GM06990 (cell line): Measurements from ENCODE around the gene PTPRT.

ENCODE experiments used
- DNase-seq: peaks from one replicate; pipeline ENCODE4 v3.0.0-alpha.2; 2011; ENCODE audit not compliant: insufficient read length; ENCODE audit errors: extremely low read depth
- H3K27me3 ChIP-seq: replicated peaks from 2 replicates; pipeline ENCODE4 v1.6.0; 2011; ENCODE audit warnings: low read length; ENCODE audit not compliant: control insufficient read depth, insufficient read depth
- H3K36me3 ChIP-seq: 2 replicates; pipeline ENCODE4 v1.5.1; 2011; ENCODE audit warnings: low read length; ENCODE audit not compliant: control insufficient read depth, insufficient read depth
- H3K4me3 ChIP-seq: replicated peaks from 2 replicates; pipeline ENCODE4 v1.5.1; 2011; ENCODE audit warnings: low read depth, mild to moderate bottlenecking, control low read depth, low read length
- TF ChIP-seq, protein P1 (sequence below): IDR thresholded peaks from 2 replicates; pipeline ENCODE4 v1.5.1; 2011; ENCODE audit warnings: low read length, control low read depth, mild to moderate bottlenecking, inconsistent platforms; ENCODE audit not compliant: insufficient read depth, poor library complexity, severe bottlenecking

PTPRT gene

DNA sequence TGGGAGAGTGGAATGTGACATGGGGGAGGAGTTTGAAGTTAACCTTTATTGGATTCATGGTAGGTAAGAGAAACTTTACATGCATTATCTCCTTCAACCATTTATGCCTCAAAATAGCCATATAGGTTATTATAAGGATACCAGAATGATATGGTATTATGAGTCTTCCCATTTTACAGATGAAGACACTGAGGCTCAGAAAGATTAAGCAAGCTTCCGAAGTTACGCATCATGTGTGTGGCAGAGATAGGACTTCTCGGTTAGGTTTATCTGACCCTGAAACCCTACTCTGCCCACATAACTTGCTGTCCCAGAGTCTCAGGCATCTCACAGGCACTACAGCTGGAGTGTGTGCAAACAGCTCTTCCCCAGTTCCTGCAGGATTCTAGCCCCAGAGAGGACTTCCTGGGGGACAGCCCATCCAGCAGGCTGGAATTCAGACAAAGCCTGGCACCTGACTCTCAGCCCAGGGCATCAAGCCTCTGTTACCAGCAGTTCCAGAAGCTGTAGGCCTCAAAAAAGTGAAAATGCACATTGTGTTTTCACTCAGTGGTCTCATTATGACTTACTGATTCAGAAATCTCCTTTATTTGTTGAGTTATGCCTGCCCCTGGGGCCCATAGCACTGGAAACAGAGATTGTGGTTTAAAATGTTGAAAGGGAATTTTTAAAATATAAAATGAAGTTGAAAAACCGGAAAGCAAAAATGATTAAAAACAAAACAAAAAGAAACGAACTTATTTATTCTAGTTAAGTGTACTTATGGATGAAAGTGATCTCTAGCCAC lies 1058.7 kb downstream of the PTPRT start:
- Histone ChIP-seq H3K4me3 (no peak overlapping the region), H3K27me3 (no peaks in the 10 kb centered on the region; the same call in 1 of the 2 replicates), H3K36me3 (no peaks in the 10 kb centered on the region)
- no peak for DNase-seq
- TF ChIP-seq, protein P1, sequence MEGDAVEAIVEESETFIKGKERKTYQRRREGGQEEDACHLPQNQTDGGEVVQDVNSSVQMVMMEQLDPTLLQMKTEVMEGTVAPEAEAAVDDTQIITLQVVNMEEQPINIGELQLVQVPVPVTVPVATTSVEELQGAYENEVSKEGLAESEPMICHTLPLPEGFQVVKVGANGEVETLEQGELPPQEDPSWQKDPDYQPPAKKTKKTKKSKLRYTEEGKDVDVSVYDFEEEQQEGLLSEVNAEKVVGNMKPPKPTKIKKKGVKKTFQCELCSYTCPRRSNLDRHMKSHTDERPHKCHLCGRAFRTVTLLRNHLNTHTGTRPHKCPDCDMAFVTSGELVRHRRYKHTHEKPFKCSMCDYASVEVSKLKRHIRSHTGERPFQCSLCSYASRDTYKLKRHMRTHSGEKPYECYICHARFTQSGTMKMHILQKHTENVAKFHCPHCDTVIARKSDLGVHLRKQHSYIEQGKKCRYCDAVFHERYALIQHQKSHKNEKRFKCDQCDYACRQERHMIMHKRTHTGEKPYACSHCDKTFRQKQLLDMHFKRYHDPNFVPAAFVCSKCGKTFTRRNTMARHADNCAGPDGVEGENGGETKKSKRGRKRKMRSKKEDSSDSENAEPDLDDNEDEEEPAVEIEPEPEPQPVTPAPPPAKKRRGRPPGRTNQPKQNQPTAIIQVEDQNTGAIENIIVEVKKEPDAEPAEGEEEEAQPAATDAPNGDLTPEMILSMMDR = no peak

DNA sequence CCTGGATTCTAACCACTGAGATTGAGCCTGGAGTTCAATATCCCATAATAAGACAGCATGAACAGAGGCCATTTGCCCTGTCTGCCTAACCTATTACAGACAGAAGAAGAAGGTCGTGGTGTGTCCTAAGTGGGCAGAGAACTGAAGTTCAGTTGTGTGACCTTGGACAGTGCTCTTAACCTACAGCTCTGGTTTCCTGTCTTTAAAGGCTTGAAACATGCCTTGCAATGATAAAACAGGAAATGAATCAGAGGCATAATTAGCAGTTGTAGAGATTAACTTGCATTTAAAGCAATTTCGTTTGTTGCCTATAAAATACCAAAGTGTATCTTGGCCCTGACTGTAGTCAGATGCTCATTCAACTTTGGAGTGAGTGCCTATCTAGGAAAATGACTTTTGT lies 1064.3 kb downstream of the PTPRT start:
- H3K36me3 ChIP-seq = no peaks in the 10 kb centered on the region
- TF ChIP-seq, protein P1 = no peak
- no peak for DNase-seq
- H3K4me3 ChIP-seq = no peak overlapping the region
- no peaks in the 10 kb centered on the region; the same call in 1 of the 2 replicates for H3K27me3 ChIP-seq

DNA sequence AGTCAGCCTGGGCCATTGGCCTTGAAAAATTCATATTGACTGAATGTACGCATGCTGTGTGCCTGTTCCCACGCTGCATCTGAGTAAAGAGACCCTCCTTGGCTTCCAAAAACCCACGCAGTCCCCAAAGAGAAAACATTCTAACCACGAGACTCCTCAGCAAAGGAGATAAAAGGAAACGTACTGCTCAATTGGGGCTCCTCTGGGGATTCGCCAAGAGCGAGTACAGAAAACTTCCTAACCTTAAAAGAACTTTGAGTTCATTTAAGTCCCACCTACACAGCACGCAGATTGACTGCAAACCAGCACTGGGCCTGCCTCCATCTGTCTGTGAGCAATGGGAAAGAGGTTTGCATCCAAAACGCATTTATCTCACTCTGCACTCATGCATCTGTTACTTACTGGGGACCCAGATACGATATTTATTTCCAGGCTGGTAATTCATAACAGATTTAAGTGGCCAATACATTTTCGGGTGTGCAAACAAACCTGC lies 1065.7 kb downstream of the PTPRT start:
- Histone ChIP-seq H3K4me3 (no peak overlapping the region), H3K27me3 (no peaks in the 10 kb centered on the region), H3K36me3 (no peaks in the 10 kb centered on the region)
- DNase-seq = no peak
- TF ChIP-seq, protein P1 = no peak

DNA sequence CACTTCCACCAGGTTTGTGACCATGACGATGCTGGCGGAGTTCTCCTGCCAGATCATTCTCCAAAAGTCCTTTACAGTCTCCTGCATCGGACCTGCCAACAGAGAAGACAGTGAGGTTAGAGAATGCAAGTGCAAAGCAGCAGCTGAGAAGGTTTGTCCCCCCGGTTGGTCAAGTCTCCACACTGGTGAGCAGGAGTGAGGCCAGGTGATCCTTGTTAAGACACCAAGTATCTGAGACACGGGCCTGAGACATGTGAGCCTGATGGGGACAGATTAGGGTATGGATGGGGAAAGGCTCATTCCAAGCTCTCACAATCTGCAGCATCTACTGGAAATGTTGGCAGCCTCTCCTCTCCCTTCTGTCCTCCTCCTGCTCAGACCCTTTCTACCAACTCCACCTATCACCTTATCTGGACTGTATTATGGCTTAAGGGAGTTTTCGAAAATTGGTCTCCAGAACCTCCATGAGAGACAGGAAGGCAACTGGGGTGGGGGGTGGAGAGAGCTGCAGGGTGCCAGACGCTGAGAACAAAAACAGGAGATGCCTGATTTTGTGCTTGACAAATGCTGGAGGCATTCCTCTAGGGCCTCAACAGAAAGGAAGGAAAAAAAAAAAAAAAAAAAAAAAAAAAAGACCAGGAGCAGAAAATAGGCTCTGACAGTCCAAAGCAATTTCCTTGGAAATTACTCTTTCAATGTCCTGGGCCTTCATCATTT lies 1071.1 kb downstream of the PTPRT start:
- Histone ChIP-seq H3K27me3 (no peaks in the 10 kb centered on the region), H3K36me3 (no peaks in the 10 kb centered on the region), H3K4me3 (no peak overlapping the region)
- no peak for DNase-seq
- TF ChIP-seq, protein P1 = no peak

DNA sequence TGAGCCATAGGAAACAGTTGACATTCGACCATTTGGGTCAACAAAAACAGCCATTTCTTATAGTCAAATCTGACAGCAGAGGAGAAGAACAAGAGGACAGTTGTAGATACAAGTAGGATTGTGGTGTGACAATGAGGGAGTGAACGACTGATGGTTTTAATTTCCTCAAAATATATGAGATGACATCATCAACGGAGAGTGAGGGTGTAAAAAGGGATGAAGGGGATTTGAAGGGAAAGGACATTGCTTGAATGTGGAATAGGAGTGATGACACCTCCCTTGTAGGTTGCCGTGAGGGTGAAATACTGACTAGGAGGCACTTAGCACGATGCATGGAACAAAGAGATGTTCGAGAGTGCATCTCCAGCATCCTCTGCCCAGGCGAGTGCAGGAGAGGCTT lies 1071.7 kb downstream of the PTPRT start:
- no peak for DNase-seq
- Histone ChIP-seq H3K4me3 (no peak overlapping the region), H3K27me3 (no peaks in the 10 kb centered on the region), H3K36me3 (no peaks in the 10 kb centered on the region)
- TF ChIP-seq, protein P1 = no peak
